ENCODE data around the gene SH2D4B. TPM values are rescaled to one million over a fixed set of nuclear protein-coding genes. Genes with fewer than 3 reads are reported as not detected.

Gene SH2D4B
- total RNA-seq, 4 donors from 2014 or later = not detected

- no peaks in the 10 kb centered on the region for H3K4me1 ChIP-seq
- TF ChIP-seq, protein P1, sequence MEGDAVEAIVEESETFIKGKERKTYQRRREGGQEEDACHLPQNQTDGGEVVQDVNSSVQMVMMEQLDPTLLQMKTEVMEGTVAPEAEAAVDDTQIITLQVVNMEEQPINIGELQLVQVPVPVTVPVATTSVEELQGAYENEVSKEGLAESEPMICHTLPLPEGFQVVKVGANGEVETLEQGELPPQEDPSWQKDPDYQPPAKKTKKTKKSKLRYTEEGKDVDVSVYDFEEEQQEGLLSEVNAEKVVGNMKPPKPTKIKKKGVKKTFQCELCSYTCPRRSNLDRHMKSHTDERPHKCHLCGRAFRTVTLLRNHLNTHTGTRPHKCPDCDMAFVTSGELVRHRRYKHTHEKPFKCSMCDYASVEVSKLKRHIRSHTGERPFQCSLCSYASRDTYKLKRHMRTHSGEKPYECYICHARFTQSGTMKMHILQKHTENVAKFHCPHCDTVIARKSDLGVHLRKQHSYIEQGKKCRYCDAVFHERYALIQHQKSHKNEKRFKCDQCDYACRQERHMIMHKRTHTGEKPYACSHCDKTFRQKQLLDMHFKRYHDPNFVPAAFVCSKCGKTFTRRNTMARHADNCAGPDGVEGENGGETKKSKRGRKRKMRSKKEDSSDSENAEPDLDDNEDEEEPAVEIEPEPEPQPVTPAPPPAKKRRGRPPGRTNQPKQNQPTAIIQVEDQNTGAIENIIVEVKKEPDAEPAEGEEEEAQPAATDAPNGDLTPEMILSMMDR (IDR thresholded peaks at IDR 0.05) = no peak
- no peak for TF ChIP-seq POLR2A (IDR thresholded peaks at IDR 0.05)
- H3K4me3 ChIP-seq = no peak overlapping the region
- H3K27ac ChIP-seq = no peak overlapping the region
- no peak for DNase-seq
- H3K9me3 ChIP-seq = no peaks in the 10 kb centered on the region
- H3K27me3 ChIP-seq = no peaks in the 10 kb centered on the region
- no peaks in the 10 kb centered on the region for H3K36me3 ChIP-seq
Observed at GRCh38 chr10:80647173-80647833, 109.6 kb downstream of the SH2D4B start.

DNA sequence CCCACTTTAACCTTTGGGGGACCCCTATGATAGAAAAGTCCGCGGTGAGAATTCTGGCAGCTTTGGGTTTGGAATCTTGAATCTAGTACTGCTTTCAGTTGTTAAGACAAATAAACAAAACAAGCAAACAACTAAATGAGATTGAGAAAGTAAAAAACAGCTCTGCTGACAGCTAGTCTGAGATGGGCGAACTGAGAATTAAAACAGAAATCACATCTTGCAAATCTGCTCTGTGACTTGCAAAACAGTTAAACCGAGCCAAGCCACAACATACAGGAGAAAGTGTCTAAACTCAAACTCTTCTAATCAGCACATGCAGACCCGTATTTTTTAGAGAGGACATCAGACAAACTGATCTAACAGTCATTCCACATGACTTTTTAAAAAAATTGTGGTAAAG, 110.4 kb downstream of the SH2D4B start:
- no peak for DNase-seq
- H3K36me3 ChIP-seq = no peaks in the 10 kb centered on the region
- no peaks in the 10 kb centered on the region for H3K4me1 ChIP-seq
- no peaks in the 10 kb centered on the region for H3K9me3 ChIP-seq
- H3K4me3 ChIP-seq = no peak overlapping the region
- H3K27ac ChIP-seq = no peak overlapping the region
- no peak for TF ChIP-seq POLR2A (IDR thresholded peaks at IDR 0.05)
- TF ChIP-seq, protein P1 (IDR thresholded peaks at IDR 0.05) = no peak
- H3K27me3 ChIP-seq = no peaks in the 10 kb centered on the region

GRCh38 chr10:80649183-80649582, 111.5 kb downstream of the SH2D4B start:
- TF ChIP-seq, protein P1 (IDR thresholded peaks at IDR 0.05) = no peak
- no peak for TF ChIP-seq POLR2A (IDR thresholded peaks at IDR 0.05)
- Histone ChIP-seq H3K4me3 (no peak overlapping the region), H3K27ac (no peak overlapping the region), H3K27me3 (no peaks in the 10 kb centered on the region), H3K36me3 (no peaks in the 10 kb centered on the region), H3K4me1 (no peaks in the 10 kb centered on the region), H3K9me3 (no peaks in the 10 kb centered on the region)
- no peak for DNase-seq

- no peak for TF ChIP-seq POLR2A (IDR thresholded peaks at IDR 0.05)
- TF ChIP-seq, protein P1 (IDR thresholded peaks at IDR 0.05) = no peak
- Histone ChIP-seq H3K27ac (no peak overlapping the region), H3K4me1 (no peaks in the 10 kb centered on the region), H3K27me3 (no peaks in the 10 kb centered on the region), H3K36me3 (no peaks in the 10 kb centered on the region), H3K4me3 (no peak overlapping the region), H3K9me3 (peaks cover 0 to 15% (median 0%) of the 10 kb centered on the region in 4 donors)
- no peak for DNase-seq
Observed at GRCh38 chr10:80655898-80656297, 118.2 kb downstream of the SH2D4B start.

DNA sequence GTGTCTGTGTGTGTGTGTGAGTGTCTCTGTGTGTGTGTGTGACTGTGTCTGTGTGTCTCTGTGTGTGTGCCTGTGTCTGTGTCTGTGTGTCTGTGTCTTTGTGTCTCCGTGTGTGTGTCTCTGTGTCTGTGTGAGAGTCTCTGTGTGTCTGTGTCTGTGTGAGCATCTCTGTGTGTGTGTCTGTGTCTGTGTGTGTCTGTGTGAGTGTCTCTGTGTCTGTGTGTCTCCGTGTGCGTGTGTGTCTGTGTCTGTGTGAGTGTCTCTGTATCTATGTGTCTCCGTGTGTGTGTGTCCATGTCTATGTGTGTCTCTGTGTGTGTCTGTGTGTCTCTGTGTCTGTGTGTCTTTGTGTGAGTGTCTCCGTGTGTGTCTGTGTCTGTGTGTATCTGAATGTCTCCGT, 120.4 kb downstream of the SH2D4B start:
- TF ChIP-seq, protein P1 (IDR thresholded peaks at IDR 0.05) = no peak
- no peak for TF ChIP-seq POLR2A (IDR thresholded peaks at IDR 0.05)

More for the DNA sequence above, 120.4 kb downstream of the SH2D4B start:
- no peak overlapping the region for H3K4me3 ChIP-seq
- no peaks in the 10 kb centered on the region for H3K27me3 ChIP-seq
- no peak overlapping the region for H3K27ac ChIP-seq
- no peaks in the 10 kb centered on the region for H3K36me3 ChIP-seq
- DNase-seq = no peak
- H3K4me1 ChIP-seq = no peaks in the 10 kb centered on the region
- H3K9me3 ChIP-seq = peaks cover 0 to 15% (median 0%) of the 10 kb centered on the region in 4 donors
